Measurements from ENCODE around the gene HECTD4. TPM values are rescaled to one million over a fixed set of nuclear protein-coding genes. Genes with fewer than 3 reads are reported as not detected.
A peak's percentile ranks its signal among the peaks of the same experiment; 100 is the strongest.
"Not testable (repeated sequence)": the region's sequence is repeated elsewhere in the genome, so short reads cannot be mapped to it uniquely, and the experiment has no call there.

HECTD4 gene
- total and polyA plus RNA-seq, 12 donors: 3.0 to 33.7 (median 23.9) TPM

DNA sequence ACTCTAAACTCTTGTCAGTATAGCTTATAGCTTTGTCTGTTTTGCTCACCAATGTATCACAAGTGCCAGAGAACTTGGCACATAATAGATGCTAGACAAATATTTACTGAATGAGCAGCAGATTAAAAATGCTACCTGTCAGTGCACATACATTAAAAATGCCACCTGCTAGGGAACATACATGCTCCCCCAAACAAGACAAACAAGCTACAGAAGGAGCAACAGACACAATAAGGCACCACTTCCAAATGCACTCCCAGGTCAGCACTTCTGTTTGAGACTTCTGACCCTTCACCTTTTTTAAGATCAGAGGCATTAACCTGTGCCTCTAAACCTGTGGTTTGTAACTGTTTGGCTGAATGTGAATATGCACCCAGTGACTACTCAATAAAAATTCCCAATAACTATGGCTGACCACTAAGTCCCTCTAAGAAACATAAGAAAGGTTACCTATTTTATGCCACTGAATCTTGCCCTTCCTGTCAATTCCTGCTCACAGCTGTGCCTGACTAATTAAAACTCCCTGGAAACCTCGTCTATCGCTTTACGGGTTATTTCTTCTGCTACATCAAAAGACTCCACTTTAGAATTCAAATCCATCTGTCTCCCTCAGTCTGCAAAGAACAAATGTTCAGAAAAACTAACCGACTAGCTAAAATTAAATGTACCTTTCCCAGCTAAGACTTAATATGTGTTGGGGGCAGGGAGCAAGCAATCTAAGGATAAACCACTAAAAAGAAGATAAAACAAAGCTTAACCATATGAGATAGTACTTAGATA is 41.0 kb downstream of the HECTD4 start:
- peaks cover 0 to 9% (median 0%) of the 10 kb centered on the region in 9 donors for H3K4me1 ChIP-seq
- 70 to 76% methylated on average over 4 of the region's 4 CpGs for WGBS, 2 donors
- ATAC-seq (no peak), DNase-seq (no peak)
- peaks cover 0 to 11% (median 0%) of the 10 kb centered on the region in 11 donors for H3K9me3 ChIP-seq
- no peak overlapping the region for H3K4me3 ChIP-seq
- no peak overlapping the region for H3K27ac ChIP-seq
- H3K36me3 ChIP-seq: peaks cover 0 to 6% (median 0%) of the 10 kb centered on the region in 9 donors
- no peak for TF ChIP-seq CTCF (IDR thresholded peaks at IDR 0.05)
- H3K27me3 ChIP-seq: no peaks in the 10 kb centered on the region
- intact Hi-C loops (cut with DNase I): no loop called here

DNA sequence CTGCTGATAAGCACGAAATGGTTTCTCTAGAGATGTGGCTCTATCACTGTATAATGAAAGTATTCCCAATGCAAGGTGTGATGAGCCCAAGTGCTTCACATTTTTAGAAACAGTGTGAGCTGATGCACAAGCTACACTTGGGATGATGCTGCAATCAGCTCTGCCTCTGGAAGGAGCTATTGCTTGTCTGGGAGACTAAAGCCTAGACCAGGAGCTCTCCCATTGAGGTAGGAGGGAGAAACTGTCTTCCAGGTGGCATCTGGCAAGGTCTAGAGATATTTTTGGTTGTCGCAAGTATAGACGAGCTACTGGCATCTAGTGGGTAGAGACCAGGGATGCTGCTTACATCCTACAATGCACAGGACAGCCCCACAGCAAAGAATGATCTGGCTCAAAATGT is 42.0 kb downstream of the HECTD4 start:
- no peak for TF ChIP-seq CTCF (IDR thresholded peaks at IDR 0.05)
- 62 to 69% methylated on average over 3 of the region's 3 CpGs for WGBS, 2 donors
- peaks cover 0 to 11% (median 0%) of the 10 kb centered on the region in 11 donors for H3K9me3 ChIP-seq
- H3K36me3 ChIP-seq: peaks cover 0 to 6% (median 0%) of the 10 kb centered on the region in 9 donors
- intact Hi-C loops (cut with DNase I): no loop called here
- H3K27ac ChIP-seq: no peak overlapping the region
- peaks cover 0 to 9% (median 0%) of the 10 kb centered on the region in 9 donors for H3K4me1 ChIP-seq
- DNase-seq (no peak), ATAC-seq (no peak)
- no peaks in the 10 kb centered on the region for H3K27me3 ChIP-seq
- no peak overlapping the region for H3K4me3 ChIP-seq

- H3K27me3 ChIP-seq; ATAC-seq; DNase-seq; H3K4me3 ChIP-seq; H3K36me3 ChIP-seq; intact Hi-C loops (cut with DNase I); H3K27ac ChIP-seq: not testable (repeated sequence)
- Histone ChIP-seq H3K9me3 (peaks cover 0 to 11% (median 0%) of the 10 kb centered on the region in 11 donors), H3K4me1 (peaks cover 0 to 21% (median 5%) of the 10 kb centered on the region in 9 donors)
- WGBS, 2 donors: 92 to 100% methylated on average over 1 of the region's 1 CpG
Measured at GRCh38 chr12:112334999-112335398, 47.2 kb downstream of the HECTD4 start.

DNA sequence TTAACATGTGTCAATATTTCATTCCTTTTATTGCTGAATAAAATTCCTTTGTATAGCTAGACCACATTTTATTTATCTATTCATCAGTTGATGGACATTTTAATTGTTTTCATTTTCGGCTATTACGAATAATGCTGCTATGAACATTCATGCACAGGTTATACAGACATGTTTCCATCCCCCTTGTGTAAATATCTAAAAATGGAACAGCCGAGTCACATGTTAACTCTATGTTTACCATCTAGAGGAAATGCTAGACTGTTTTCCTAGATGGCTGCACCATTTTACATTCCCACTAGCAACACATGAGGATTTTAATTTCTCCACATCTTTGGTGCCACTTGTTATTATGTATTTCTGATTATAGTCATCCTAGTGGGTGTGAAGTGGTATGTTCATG is 49.2 kb downstream of the HECTD4 start:
- ATAC-seq: peak in 2 of 8 donors; percentile 39 to 61
- intact Hi-C loops (cut with DNase I): no loop called here

More for the DNA sequence above, 49.2 kb downstream of the HECTD4 start:
- TF ChIP-seq CTCF (IDR thresholded peaks at IDR 0.05): no peak
- peaks cover 0 to 3% (median 0%) of the 10 kb centered on the region in 9 donors for H3K36me3 ChIP-seq
- H3K9me3 ChIP-seq: peaks cover 0 to 5% (median 0%) of the 10 kb centered on the region in 11 donors
- H3K27ac ChIP-seq: no peak overlapping the region
- no peak for DNase-seq
- H3K4me3 ChIP-seq: no peak overlapping the region
- H3K27me3 ChIP-seq: no peaks in the 10 kb centered on the region
- WGBS, 2 donors: 44 to 47% methylated on average over 3 of the region's 3 CpGs
- H3K4me1 ChIP-seq: peaks cover 0 to 30% (median 5%) of the 10 kb centered on the region in 9 donors

All from heart right ventricle (tissue), 16 donors.